KBM-7 (cell line): Measurements from ENCODE around the gene REEP3.
"Not testable (repeated sequence)": the region's sequence is repeated elsewhere in the genome, so short reads cannot be mapped to it uniquely, and the experiment has no call there.

Source experiments
- DNase-seq: peaks from one replicate; pipeline ENCODE4 v3.0.0-alpha.2; 2015
- in situ Hi-C: fragments of 300-500 bp; cut with MboI; formaldehyde crosslinking; loops from 2 replicates; pipeline ENCODE4 v1.14.3; 2020; ENCODE audit warnings: low sequenced_read_pairs, low pct_unique_long_range_greater_than_20kb, mixed read lengths

REEP3 gene

DNA sequence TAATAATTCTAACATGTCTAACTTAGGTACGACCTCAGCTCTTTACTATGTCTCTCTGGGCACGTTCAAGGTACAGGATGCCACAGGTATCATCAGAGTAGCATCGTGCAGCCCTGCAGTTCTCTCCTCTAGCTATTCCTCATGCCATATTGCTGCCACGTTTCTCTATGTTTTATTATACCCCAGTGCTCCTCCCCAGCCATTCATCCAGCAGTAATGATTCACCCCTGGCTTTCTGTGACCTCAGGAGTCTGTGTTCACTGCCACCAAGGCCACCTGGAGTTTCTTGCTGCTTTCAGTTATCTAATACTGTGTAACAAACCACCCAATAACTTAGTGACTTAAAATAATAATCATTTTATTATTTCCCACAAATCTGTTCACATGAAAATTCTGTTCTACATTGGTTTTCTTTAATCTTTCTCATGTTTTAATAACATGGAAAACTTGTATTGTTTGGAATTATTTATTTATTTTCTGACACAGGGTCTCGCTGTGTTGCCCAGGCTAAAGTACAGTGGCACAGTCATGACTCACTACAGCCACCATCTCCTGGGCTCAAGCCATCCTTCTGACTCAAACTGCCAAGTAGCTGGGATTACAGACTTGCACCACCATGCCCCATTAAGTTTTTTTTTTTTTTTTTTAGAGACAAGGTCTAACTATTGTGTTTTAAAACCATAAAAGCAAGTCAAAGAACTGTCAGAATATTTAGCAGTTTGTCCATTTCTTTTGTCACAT is 21.8 kb downstream of the REEP3 start:
- in situ Hi-C loops = no loop called here
- DNase-seq = no peak

DNA sequence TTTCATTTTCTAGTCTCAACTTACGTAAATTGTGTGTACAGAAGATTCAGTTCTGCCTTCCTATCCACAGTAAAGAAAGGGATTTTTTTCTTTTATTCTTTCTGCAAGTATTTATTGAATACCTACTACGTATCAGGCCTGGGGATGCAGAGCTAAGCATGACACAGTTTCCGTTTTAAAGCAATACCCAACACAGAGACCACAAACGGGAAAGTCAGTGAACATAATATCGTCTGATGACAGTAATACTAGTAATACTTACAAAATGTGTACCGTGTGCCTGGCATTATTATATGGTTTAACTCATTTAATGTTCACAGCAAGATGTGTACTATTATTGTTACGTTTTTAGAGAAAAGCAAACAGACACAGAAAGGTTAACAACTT is 22.4 kb downstream of the REEP3 start:
- no peak for DNase-seq

GRCh38 chr10:63544418-63544817 is 23.2 kb downstream of the REEP3 start:
- in situ Hi-C loops = no loop called here
- no peak for DNase-seq

More for the DNA sequence above, 22.4 kb downstream of the REEP3 start:
- in situ Hi-C loops = no loop called here

- no peak for DNase-seq
- in situ Hi-C loops = no loop called here
Observed at GRCh38 chr10:63547628-63548360, 26.6 kb downstream of the REEP3 start.

GRCh38 chr10:63548860-63549259 is 27.7 kb downstream of the REEP3 start:
- in situ Hi-C loops = no loop called here
- no peak for DNase-seq

DNA sequence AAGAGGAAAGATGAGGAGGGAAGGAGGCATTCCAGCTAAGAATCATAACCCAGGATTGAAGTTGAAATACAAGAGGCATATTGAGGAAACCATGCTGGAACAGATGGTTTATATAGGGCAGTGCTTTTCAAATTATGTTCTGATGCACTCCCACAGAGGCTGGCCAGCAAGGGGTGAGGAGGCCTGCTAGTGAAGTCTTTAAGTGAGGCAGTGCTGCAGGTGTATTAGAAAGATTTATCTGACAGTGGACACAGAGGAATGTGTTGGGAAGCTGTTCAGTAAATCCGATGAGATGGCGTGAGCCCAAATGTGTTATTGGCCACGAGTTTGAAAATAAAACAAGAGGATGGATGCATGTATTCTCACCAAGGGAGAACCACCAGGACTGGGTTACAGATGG is 28.6 kb downstream of the REEP3 start:
- DNase-seq = no peak
- in situ Hi-C loops = no loop called here

GRCh38 chr10:63553031-63553430 is 31.8 kb downstream of the REEP3 start:
- DNase-seq = no peak
- in situ Hi-C loops = no loop called here

GRCh38 chr10:63553473-63553872 is 32.3 kb downstream of the REEP3 start:
- in situ Hi-C loops = no loop called here
- no peak for DNase-seq

DNA sequence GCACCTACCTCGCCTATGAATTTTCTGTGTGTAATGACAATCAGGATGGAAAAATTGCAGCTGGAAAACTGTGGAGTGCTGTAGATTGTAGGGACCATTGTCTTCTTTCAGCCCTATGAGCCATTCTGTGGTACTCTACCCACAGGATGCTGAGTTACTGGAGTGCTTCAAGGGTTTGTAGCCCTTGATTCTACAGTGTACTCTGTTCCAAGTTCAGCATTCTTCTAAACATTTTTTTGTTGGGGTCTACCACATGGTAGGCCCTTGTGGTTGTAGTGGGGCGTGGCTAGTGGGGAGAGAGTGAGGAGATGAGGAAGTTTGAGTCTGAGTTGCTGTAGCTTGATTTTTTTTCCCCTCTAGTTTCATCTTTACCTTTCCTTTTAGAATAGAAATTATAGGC is 33.5 kb downstream of the REEP3 start:
- DNase-seq = peak; percentile 78
- in situ Hi-C loops = no loop called here

DNA sequence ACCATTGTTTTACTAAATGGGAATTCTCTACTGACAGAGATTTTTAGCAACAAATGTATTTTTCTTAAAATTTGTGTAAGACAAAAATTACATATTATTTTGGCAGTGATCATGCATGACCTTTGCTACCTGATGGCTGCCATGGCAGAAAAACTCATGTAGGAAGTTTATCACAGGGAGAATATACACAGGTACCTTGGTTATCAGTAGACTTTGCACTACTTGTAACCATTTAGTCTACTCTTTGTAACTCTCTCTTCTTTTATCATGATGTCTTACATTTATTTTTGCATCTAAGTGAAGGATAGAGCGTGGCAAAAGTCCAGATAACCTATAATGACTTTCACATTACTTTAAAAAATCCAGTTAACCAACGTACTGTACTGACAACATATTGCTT is 34.1 kb downstream of the REEP3 start:
- in situ Hi-C loops = no loop called here

DNA sequence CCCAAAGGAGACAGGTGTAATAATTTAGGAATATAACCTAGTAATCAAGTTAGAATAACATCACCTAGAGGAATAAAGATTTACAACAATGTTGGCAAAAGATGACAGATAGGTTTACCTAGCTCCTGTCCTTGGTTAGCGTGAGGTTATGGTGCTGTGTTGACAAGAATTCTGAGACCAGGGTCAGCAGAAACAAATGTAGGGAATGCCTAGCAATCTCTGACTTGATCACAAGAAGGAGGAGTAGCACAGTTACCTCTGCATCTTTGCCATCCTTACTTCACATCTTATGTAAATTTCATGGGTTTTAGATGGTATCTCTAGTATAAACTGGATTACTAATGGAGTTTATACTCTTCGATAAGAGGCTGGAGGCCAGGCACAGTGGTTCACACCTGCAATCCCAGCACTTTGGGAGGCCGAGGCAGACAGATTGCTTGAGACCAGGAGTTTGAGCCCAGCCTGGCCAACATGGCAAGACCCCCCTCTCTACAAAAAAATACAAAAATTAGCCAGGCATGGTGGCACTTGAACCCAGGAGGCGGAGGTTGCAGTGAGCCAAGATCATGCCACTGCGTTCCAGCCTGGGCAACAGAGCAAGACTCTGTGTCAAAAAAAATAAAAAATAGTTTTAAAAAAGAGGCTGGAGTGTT is 37.1 kb downstream of the REEP3 start:
- in situ Hi-C loops = no loop called here
- DNase-seq = no peak

More for the DNA sequence above, 34.1 kb downstream of the REEP3 start:
- no peak for DNase-seq

GRCh38 chr10:63561341-63561740 is 40.1 kb downstream of the REEP3 start:
- DNase-seq = no peak
- in situ Hi-C loops = no loop called here

GRCh38 chr10:63562391-63562790 is 41.2 kb downstream of the REEP3 start:
- in situ Hi-C loops = no loop called here

GRCh38 chr10:63562857-63563256 is 41.7 kb downstream of the REEP3 start:
- in situ Hi-C loops = no loop called here
- DNase-seq = no peak

More at GRCh38 chr10:63562391-63562790, 41.2 kb downstream of the REEP3 start:
- no peak for DNase-seq

DNA sequence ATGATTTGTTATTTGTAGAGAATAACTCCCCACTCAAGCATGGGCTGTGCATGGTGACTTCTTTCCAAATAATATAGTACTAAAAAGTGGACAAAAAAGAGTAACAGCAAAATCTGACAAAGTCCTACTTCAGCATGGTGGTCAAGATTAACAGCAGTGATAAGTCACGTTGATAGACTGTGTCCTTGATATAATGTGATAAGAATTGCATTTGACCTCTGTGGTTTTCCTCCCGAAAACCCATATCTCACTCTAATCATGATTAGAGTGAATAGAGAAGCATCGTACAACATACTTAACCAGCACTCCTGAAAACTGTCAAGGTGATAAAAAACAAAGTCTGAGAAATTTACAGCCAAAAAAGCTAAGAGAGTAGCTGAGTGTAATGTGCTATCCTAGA is 42.4 kb downstream of the REEP3 start:
- in situ Hi-C loops = no loop called here
- DNase-seq = no peak

- DNase-seq, in situ Hi-C loops: not testable (repeated sequence)
Observed at GRCh38 chr10:63564731-63565130, 43.5 kb downstream of the REEP3 start.

GRCh38 chr10:63573068-63573697 is 52.0 kb downstream of the REEP3 start:
- in situ Hi-C loops = no loop called here
- DNase-seq = peak; percentile 18

DNA sequence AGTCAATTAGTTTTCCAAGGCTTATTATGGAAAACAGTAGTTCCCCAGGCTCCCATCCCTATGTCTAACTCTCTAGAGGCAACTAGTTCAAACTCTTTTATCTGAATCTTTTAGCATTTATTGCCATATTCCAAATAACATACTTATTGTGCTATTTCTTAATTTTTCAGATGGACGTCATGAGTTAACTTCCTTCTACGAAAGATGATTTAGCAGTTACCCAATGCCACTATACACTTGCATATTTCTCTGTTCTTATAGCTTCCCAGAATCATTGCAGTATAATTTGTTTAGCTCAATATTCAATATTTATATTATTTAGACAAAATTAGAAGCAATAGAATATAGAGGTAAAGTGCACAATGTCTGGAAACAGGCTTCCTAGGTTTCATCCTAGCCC is 52.8 kb downstream of the REEP3 start:
- DNase-seq = no peak
- in situ Hi-C loops = no loop called here

- in situ Hi-C loops = no loop called here
- DNase-seq = no peak
Observed at GRCh38 chr10:63576501-63576900, 55.3 kb downstream of the REEP3 start.

GRCh38 chr10:63578501-63578900 is 57.3 kb downstream of the REEP3 start:
- in situ Hi-C loops = no loop called here
- no peak for DNase-seq
